Stimulated activated CD4-positive, alpha-beta T cell treated with anti-CD3 and anti-CD28 coated beads, TNF-alpha, amount 100 ng/mL, for 1 hour (primary cell): ENCODE measurements around the gene PPP4R4.
"Not testable (repeated sequence)": the region's sequence is repeated elsewhere in the genome, so short reads cannot be mapped to it uniquely, and the experiment has no call there.

Experiments used
- DNase-seq, 3 donors: peaks; one replicate each; pipeline ENCODE4 v3.0.0-alpha.2; 2020; ENCODE audit warnings: low read depth in 3 of 3, low spot score in 1 of 3

Gene PPP4R4

DNA sequence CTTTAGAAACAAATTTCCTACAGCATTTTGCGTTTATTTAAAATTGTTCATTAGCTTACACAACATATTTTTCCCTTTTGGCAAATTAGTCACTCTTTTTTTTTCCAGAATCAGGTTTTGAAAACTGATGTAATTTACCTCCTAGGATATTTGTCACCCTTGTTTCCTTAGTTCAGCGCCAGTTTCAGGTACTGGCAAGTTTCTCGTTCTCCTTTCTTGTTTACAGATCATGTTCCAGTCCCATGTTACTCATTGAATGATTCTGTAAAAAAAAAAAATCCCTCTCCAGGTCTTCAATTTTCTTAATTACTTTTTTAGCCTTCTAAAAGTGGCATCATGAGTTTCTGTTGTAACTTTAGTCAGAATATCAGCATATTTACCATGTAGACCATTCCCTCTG lies 2.7 kb downstream of the PPP4R4 start:
- DNase-seq, result no peak

DNA sequence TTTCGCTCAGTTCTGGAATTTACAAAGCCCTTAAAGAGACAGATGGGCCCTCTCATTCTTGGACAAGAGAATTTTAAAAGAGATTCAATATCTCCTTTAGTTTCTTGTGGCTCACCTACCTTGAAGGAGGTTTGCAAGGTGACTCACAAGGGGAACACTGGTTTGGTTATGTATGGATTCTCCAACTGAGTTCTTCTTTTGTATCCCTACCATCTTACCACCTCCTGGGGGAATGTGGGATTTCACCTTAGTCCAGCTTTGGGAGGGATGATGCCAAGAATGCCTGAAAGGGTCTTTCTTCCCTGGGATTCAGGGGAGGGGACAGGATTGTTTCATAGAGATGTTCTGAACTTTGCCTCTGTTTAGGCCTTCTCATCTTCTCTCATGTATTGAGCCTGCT lies 3.7 kb downstream of the PPP4R4 start:
- no peak for DNase-seq

DNA sequence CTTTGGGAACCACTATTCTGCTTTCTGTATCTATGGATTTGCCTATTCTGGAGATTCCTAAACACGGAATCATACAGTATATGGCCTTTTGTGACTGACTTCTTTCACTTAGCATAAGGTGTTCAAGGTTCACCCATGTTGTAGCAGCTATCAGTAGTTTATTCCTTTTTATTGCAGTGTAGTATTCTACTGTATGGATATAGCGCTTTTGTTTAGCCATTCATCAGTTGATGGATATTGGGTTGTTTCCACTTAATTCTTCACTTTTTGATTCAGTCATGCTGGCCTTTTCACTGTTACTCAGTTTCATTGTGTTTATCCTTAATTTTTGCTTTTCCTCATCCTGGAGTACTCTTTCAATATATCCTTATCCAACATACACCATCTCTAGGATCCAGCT lies 5.1 kb downstream of the PPP4R4 start:
- DNase-seq, result no peak

DNA sequence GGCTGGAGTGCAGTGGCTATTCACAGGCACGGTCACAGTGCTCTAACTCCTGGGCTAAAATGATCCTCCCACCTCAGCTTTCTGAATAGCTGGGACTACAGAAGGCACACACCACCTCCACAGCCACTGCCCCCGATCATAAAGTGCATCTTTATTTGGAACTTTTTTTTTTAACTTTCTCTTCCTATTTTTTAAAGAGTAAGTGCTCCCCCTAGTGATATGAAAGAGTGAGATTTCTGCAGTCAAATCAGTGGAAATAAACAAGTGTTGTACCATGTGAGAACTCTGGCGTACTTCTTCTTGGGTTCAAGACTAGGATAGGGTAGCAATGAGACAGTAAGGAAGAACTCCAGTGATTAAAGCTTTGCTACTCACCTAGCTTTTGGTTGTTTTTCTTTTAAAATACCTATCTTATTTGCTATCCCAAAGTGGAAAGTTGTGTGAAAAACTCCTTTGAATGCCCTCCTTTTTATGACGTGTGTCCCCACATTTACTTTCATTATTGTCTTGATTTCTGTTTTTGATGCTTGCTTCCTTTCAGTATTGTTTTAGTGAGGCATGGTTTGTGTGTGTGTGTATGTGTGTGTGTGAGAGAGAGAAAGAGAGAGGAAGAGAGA lies 6.6 kb downstream of the PPP4R4 start:
- no peak for DNase-seq

DNA sequence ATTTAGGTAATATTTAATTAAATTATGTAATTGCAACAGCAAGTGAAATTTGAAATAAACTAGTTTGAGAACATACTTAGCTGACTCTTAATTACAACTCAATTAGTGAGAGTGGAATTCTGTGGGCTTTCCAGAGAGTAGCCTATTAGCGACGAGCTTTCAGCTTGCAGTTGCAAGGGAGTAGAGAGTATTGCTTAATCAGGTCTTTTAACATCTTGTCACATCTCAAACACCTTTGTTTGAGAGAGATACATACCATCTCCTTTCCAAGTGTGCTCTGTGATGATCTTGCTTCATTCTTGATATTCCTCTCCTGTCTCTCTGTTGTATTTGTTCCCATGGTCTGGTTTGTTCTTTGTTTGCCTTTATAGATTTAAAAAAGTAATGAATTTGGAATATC lies 7.7 kb downstream of the PPP4R4 start:
- no peak for DNase-seq

DNA sequence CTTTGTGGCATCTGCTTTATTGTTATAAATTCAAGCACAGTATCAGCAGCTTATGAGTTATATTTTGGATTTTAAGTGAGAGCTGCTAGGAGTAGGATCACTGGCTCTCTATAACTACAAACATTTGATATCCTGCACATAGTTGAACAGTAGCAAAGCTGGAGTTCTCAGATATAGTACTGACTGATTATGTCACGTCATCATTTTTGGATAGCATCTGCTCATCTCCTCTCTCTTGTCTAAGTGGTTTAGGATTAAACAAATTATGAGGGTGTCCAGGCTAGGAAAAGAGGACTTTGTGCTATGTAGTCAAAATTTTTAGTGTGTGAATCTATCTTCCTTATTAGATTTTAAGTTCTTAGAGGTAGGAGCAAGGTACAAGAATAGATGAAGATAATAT lies 18.4 kb downstream of the PPP4R4 start:
- no peak for DNase-seq

DNA sequence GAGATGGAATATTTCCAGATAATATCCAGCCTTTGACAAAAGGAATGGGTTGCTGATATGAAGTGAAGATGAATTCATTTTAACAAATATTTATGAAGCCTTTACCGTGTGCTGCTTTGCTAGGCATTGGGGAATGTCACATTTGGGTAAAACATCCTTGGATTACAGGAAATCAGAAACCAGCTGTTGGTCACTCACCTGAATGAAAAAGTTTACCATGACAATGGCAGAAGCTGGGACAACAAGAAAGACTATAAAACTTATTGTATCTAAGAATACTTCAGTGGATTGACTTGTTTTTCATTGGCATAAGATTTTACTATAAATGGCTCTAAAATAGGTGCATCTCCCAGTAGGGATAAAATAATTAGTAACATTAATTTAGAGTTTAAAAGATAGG lies 19.7 kb downstream of the PPP4R4 start:
- DNase-seq, result no peak

DNA sequence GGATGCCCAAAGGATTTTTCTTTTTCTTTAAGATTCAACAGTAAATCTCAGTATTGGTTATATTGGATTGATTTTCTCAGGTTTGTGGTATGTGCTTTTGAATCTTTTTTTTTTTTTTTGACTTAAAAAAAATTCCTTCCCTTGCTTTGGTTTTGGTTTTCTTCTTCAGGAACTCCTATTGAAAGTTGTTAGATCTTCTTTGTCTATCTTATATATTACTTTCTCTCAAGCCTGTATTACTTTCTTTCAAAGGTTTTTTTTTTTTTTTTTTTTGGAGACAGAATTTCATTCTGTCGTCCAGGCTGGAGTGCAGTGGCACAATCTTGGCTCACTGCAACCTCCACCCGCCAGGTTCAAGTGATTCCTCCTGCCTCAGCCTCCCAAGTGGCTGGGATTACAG lies 21.9 kb downstream of the PPP4R4 start:
- DNase-seq, result no peak

DNA sequence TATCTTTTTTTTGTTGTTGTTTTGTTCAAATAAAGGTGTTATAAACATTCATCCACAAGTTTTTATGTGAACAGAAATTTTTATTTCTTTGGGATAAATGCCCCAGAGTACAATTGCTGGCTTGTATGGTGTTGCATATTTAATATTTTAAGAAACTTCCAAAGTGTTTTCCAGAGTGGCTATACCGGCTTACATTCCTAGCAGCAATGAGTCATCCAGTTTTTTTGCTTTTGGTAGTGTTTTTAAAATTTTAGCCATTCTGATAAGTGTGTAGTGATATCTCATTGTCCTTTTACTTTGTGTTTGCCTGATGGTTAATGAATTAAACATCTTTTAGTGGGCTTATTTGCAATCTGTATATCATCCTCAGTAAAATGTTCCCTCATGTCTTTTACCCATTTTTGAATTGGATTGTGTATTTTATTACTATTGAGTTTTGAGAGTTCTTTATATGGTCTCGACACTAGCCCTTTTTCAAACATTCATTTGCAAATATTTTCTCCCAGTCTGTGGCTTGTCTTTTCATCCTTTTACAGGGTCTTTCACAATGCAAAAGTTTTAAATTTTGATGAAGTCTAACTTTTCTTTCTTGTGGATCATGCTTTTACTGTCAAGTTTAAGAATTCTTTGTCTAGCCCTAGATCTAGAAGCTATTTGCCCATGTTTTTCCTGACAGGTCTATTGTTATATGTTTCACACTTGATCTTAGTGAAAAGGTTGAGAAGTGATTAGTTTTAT lies 29.5 kb downstream of the PPP4R4 start:
- no peak for DNase-seq

DNA sequence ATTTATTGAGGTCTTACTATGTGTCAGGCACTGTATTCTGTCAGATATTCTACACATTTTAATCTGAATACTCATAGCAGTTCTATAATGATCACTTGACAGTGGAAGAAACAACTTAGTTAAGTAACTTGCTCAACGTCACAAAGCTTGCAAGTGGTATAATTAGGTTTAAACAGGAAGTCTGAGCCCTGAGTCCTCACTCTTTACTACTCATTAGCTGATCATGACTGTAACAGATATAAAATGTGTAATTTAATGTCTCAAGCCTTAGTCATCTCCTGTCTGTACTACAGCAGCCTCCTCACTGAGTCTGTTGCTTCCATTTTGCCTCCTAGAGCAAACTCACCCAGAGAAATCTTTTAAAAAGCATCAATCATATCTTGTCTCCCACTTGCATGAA lies 38.9 kb downstream of the PPP4R4 start:
- no peak for DNase-seq

DNA sequence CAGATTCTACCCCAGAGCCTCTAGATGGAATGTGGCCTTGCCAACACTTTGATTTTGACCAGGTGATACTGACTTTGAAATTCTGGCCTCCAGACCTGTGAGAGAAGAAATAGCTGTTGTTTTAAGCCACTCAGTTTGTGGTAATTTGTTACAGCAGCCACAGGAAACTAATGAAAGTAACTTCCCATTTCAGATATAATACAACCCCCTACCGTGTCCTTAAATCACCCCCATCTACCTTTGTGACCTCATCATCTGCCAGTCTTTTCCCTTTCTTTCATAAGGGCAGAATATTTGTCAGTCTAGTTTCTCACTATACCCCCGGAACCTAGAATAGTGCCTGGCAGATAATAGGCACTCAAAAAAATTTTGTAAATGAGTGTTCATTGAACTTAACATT lies 39.6 kb downstream of the PPP4R4 start:
- DNase-seq, result no peak

DNA sequence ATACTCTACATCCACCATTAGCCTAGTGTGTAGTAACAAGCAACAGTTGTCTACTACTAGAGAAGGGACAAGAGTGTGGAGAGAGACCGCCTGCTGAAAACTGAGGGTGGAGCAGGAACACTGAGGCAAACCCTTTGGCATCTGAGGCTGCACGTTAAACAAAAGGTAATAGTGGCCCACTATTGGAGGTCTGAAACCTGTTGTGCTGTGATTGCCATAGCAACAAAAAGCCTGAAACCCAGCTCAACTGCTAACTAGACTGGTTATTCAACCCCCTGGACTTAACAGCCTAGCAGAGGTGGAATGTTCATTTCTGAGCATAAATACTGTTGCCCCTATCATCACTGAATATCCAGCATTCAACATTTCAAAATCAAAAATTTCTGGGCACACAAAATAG lies 43.0 kb downstream of the PPP4R4 start:
- no peak for DNase-seq

DNA sequence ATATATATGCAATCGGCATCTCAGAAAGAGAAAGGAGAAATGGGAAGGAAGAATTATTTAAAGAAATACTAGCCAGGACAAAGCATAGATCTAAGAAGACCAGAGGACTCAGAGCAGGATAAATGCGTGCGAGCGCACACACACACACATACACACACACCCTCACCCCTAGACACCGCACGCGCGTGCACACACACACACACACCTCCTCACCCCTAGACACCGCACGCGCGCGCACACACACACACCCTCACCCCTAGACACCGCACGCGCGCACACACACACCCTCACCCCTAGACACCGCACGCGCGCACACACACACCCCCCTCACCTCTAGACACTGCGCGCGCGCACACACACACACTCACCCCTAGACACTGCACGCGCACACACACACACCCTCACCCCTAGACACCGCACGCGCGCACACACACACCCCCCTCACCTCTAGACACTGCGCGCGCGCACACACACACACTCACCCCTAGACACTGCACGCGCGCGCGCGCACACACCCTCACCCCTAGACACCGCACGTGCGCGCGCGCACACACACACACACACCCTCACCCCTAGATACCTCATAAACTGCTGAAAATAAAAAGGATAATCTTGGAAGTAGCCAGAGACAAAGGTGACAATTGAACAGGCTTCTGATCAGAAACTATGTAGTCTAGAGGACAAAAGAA lies 44.2 kb downstream of the PPP4R4 start:
- not testable (repeated sequence) for DNase-seq

DNA sequence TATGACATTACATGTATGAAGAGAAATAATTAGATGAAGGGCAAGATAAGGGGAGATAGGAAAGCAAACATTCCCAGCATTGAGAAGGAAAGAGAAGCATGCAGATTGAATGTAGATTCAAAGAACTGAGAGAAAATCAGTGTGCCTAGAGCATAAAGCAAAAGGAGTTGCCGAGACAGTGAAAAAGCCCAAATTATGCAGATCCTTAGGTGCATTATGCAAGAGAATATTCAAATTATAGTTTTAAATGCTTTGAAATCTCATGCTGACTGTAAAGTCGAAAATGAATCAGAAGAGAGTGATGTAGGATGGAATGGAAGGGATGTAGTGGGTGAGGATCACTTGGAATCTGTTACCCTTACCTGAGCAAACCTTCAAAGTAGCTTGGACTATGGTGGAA lies 49.9 kb downstream of the PPP4R4 start:
- no peak for DNase-seq

DNA sequence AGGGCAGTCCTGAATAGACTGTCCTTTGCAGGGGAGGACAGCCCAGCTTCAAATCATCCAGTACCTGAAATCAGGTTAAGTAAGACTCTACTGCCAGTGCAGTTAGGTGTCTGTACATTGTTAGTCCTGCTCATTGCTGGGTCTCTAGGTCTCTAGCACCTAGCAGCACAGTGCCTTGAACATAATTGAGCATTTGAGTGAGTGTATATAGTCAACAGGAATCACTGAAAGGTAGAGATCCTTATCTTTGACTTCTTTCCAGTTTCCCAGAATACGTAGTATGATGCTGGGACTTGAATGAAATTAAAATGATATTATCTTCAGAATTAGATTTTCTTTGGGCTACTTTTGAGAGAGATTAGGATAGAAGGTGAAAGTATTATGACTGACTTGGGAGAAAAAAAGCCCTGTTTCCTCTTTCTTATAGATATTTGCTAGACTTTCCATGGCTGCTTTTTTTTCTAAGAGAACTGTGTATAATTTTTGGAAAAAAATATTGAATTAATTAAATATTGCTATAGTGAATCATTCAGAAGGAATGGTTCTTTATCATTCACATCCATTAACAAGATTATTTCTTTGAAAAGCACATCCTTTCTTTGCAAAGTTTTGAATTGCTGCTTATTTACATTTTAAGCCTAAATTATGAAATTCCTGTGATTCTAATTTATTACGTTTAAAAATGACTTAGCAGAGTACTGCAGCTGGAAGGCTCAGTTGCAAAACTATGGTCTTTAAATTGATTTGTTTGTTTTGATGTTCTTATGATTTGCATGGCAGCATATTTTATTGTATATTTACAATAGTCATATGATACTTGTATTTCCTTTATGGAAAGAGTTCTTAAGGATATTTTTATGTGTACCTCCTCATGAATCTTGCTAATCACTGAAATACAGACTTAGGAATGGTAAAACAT lies 51.6 kb downstream of the PPP4R4 start:
- DNase-seq, result no peak

DNA sequence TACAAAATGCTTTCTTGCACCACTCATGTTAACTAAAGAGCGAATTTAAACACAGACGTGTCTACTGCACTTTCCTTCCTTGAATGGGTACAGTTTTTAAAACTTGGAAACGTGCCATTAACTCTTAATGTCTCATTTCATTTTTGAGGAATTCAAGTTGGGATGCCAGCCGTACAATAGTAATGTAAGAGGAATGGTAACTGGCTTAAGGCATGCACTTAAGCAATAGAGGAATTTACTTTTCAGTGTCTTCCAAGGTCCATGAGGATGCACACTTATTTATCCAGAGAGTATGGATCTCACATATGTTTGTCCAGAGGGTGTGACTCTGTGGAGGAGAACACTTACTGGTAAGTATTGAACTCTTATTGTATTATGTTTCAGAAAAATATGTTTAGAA lies 52.9 kb downstream of the PPP4R4 start:
- DNase-seq, result no peak

DNA sequence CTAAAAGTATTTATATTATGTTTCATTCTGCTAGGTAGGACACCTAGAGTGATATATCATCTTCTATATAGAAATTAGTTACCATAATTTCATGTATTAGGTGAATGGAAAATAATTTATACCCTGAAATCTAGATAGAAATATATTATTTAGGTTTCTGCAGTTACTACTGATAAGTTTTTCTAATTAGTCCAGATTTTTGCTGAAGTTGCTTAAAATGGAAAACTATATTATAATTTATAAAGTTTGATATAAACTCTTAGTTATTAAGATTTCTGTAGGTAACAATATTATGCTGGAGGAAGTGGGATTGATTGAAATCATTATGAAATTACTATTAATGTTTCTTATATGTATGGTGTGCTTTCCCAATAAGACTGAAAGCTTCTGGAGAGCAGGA lies 62.9 kb downstream of the PPP4R4 start:
- no peak for DNase-seq

DNA sequence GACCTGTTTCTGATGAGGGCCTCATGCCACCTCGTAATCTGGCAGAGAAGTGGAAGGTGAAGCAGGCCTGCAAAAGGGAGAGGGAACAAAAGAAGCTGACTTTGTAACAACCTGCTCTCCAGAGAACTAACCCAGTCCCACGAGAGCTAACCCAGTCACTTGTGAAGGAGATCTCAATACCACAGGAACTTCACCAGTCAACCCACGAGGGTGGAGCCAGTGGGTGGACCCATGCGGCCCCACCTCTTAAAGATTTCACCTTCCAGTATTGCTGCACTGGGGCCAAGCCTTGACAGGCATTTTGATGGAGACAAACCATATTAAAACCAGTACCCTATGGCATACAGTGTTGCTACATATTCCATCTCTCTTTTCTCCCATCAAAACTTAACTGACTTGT lies 63.9 kb downstream of the PPP4R4 start:
- DNase-seq, result no peak

DNA sequence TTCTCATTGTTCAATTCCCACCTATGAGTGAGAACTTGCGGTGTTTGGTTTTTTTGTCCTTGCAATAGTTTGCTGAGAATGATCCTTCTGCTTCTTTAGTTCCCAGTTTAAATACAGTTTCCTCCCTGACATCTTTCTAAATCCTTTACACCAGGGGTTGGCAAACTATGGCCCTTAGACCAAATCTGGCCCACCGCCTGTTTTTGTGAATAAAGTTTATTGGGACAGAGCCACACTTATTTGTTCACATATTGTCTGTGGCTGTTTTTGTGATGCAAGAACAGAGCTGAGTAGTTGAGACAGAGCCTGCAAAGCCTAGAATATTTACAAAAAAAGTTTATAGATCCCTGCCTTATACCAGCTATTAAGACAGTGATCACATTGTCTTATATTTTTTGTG lies 65.3 kb downstream of the PPP4R4 start:
- DNase-seq, result no peak

DNA sequence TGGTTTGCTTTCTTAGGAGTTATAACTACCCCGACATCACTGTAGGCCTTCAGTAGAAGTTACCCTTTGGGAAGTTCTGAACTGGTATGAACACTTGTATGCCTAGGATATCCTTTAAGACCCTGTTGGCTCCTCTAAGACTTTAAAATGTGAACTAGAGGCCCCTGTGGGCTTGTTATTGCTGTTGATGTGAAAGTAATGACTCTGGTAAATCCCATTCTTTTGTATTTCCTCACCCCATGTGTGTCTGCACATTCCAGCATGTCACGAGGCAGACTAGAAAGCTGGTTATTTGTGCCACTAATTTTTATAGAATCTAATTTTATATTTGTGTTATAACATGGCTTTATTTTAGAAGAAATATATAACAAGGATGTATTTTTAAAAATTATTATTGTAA lies 70.1 kb downstream of the PPP4R4 start:
- DNase-seq, result no peak

DNA sequence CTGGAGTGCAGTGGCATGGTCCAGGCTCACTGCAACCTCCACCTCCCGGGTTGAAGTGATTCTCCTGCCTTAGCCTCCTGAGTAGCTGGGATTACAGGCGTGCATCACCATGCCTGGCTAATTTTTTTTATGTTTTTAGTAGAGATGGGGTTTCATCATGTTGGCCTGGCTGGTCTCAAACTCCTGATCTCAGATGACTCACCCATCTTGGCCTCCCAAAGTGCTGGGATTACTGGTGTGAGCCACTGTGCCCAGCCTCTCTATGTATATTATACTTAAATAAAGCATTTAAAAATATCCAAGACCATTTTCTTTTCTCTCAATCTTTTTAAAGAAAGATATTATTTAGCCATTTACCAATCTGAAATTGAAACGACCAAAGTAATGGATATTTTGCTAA lies 90.1 kb downstream of the PPP4R4 start:
- DNase-seq, result not testable (repeated sequence)

DNA sequence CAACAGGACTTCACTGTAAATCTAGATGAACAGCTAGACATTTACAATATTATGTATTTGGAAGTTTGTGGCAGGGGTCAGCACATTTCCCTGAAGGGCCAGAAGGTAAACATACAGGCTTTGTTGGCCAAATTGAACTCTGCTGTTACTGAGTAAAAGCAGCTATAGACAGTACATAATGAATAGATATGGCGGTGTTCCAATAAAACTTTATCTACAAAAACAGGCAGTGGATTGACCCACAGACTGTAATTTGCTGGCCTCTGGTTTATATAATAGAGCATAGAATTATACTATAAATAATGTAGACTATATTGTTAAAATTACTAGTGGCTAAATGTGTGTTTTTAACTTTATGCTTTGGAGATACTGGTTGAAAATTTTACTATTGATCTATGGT lies 93.2 kb downstream of the PPP4R4 start:
- no peak for DNase-seq
